Lower lobe of right lung (tissue), 2 donors: Measurements from ENCODE around the gene TNFRSF1A. TPM values are rescaled to one million over a fixed set of nuclear protein-coding genes. Genes with fewer than 3 reads are reported as not detected.

Experiments used
- ATAC-seq, 2 donors: fragments of 200-7000 bp; cut with Tn5 transposase; one replicate each; pipeline ENCODE4 v1.9.1; 2020 to 2022; ENCODE audit warnings: mild to moderate bottlenecking in 2 of 2, moderate library complexity in 2 of 2
- DNase-seq: peaks from one replicate; pipeline ENCODE4 v3.0.0-alpha.2; 2020
- H3K27ac ChIP-seq: fragments of 200-600 bp; one replicate; pipeline ENCODE4 v1.8.0; 2022
- H3K27me3 ChIP-seq: fragments of 200-600 bp; one replicate; pipeline ENCODE4 v1.8.0; 2022; ENCODE audit warnings: low read depth
- H3K36me3 ChIP-seq: fragments of 200-600 bp; one replicate; pipeline ENCODE4 v1.8.0; 2022; ENCODE audit warnings: mild to moderate bottlenecking
- H3K4me1 ChIP-seq: fragments of 200-600 bp; one replicate; pipeline ENCODE4 v1.8.0; 2022
- H3K4me3 ChIP-seq: fragments of 200-600 bp; one replicate; pipeline ENCODE4 v1.8.0; 2022; ENCODE audit warnings: mild to moderate bottlenecking
- H3K9me3 ChIP-seq: fragments of 200-600 bp; one replicate; pipeline ENCODE4 v1.8.0; 2022
- CTCF ChIP-seq: fragments of 200-600 bp; IDR thresholded peaks from one replicate; pipeline ENCODE4 v1.8.0; 2022; ENCODE audit warnings: antibody characterized with exemption, mild to moderate bottlenecking
- intact Hi-C: fragments of 100-400 bp; cut with DNase I; formaldehyde crosslinking; loops from one replicate; pipeline ENCODE4 v1.11.0; 2022
- total RNA-seq: library from RNA; stranded (reverse); fragmentation: NEBNext Ultra II Directional; extraction: Animal tissue kit (Norgen Biotek cat#: 25700); gene quantifications from one replicate; pipeline ENCODE4 v1.2.1, GENCODE V29; 2021
- donor health status: DM: no; HTN: yes; CAD: no; lungs with severe emphysema.

The TNFRSF1A gene
- total RNA-seq, 1 donor from 2014 or later = 165 TPM

GRCh38 chr12:6368906-6369525 lies 27.1 kb upstream of the TNFRSF1A start:
- no peaks in the 10 kb centered on the region for H3K27me3 ChIP-seq
- peaks cover 69% of the 10 kb centered on the region for H3K4me1 ChIP-seq
- H3K4me3 ChIP-seq = no peak overlapping the region
- no peak for TF ChIP-seq CTCF
- intact Hi-C loops = loop anchor here (5.0 kb wide), 1 partner anchor 37 kb away; no protein-coding TSS in a partner anchor
- DNase-seq (peak; percentile 30), ATAC-seq (no peak)
- H3K27ac ChIP-seq = peak overlapping the region; percentile 49
- no peaks in the 10 kb centered on the region for H3K36me3 ChIP-seq
- no peaks in the 10 kb centered on the region for H3K9me3 ChIP-seq

- no peaks in the 10 kb centered on the region for H3K9me3 ChIP-seq
- H3K36me3 ChIP-seq = no peaks in the 10 kb centered on the region
- H3K4me3 ChIP-seq = peak overlapping the region; percentile 6
- peak overlapping the region; percentile 49 for H3K27ac ChIP-seq
- peaks cover 77% of the 10 kb centered on the region for H3K4me1 ChIP-seq
- no peaks in the 10 kb centered on the region for H3K27me3 ChIP-seq
- no peak for ATAC-seq
- DNase-seq = peak; percentile 46
- intact Hi-C loops = loop anchor here (5.0 kb wide), 1 partner anchor 36 kb away; no protein-coding TSS in a partner anchor
- no peak for TF ChIP-seq CTCF
Measured at GRCh38 chr12:6367969-6368892, 26.4 kb upstream of the TNFRSF1A start.

GRCh38 chr12:6367065-6367968 lies 25.4 kb upstream of the TNFRSF1A start:
- H3K4me1 ChIP-seq = peaks cover 78% of the 10 kb centered on the region

GRCh38 chr12:6364044-6364374 lies 22.1 kb upstream of the TNFRSF1A start:
- intact Hi-C loops = no loop called here
- Histone ChIP-seq H3K4me3 (peak overlapping the region; percentile 75), H3K36me3 (peaks cover 9% of the 10 kb centered on the region), H3K9me3 (no peaks in the 10 kb centered on the region), H3K27me3 (no peaks in the 10 kb centered on the region), H3K27ac (peak overlapping the region; percentile 97), H3K4me1 (peaks cover 78% of the 10 kb centered on the region)
- peak in 1 of 2 donors; percentile 34 for ATAC-seq
- TF ChIP-seq CTCF = no peak
- DNase-seq = no peak

More at GRCh38 chr12:6367065-6367968, 25.4 kb upstream of the TNFRSF1A start:
- no peaks in the 10 kb centered on the region for H3K36me3 ChIP-seq
- ATAC-seq = no peak
- no peak overlapping the region for H3K4me3 ChIP-seq
- H3K27ac ChIP-seq = peak overlapping the region; percentile 49
- H3K27me3 ChIP-seq = no peaks in the 10 kb centered on the region
- peak; percentile 44 for DNase-seq
- no peaks in the 10 kb centered on the region for H3K9me3 ChIP-seq
- intact Hi-C loops = loop anchor here (5.0 kb wide), 1 partner anchor 35 kb away; no protein-coding TSS in a partner anchor
- TF ChIP-seq CTCF = peak; percentile 39
